GM12873 (cell line): ENCODE data around the gene EXOC6.

Experiments
- CTCF ChIP-seq: IDR thresholded peaks from 2 replicates; pipeline ENCODE4 v1.5.1; 2012; ENCODE audit warnings: low read depth, mild to moderate bottlenecking, moderate library complexity, low read length, control low read depth; ENCODE audit not compliant: insufficient read depth; ENCODE audit errors: missing control alignments

Gene EXOC6

GRCh38 chr10:93088466-93088865 lies 240.1 kb downstream of the EXOC6 start:
- no peak for TF ChIP-seq CTCF

- no peak for TF ChIP-seq CTCF
Observed at GRCh38 chr10:93090619-93091018, 242.3 kb downstream of the EXOC6 start.

DNA sequence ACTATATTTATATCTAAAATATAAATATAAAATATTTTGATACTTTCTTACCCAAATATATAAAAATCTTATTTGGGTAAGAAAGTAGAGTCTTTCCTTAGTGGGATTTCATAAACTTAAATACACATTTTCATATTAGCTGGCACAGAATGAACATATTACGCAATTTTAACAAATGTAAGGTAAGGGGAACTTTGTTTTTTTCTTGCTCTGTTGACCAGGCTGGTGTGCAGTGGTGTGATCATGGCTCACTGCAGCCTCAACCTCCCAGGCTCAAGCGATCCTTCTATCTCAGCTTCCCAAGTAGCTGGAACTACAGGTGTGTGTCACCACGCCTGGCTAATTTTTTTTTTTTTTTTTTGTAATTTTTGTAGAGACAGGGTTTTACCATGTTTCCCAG lies 243.6 kb downstream of the EXOC6 start:
- no peak for TF ChIP-seq CTCF

GRCh38 chr10:93095225-93095624 lies 246.9 kb downstream of the EXOC6 start:
- no peak for TF ChIP-seq CTCF

GRCh38 chr10:93096901-93097300 lies 248.6 kb downstream of the EXOC6 start:
- TF ChIP-seq CTCF: no peak

GRCh38 chr10:93097386-93097785 lies 249.1 kb downstream of the EXOC6 start:
- TF ChIP-seq CTCF: no peak

- no peak for TF ChIP-seq CTCF
Observed at GRCh38 chr10:93098816-93099215, 250.5 kb downstream of the EXOC6 start.
